ENCODE data around the gene PXN. TPM values are rescaled to one million over a fixed set of nuclear protein-coding genes. Genes with fewer than 3 reads are reported as not detected.

The PXN gene
- total RNA-seq, 1 experiment from 2014 or later, result 156 TPM

GRCh38 chr12:120221576-120221900 is 44.0 kb downstream of the PXN start:
- CTCF ChIA-PET, result interaction anchor here (1.9 kb wide), 1 partner anchor 9 kb away, joined by 4 read pairs; no protein-coding TSS in a partner anchor
- Mint-ChIP-seq H3K4me3 (ENCODE audit: low read depth, unreplicated experiment) (no peak overlapping the region), H3K9me3 (ENCODE audit: low read depth, unreplicated experiment) (no peaks in the 10 kb centered on the region), H3K27ac (ENCODE audit: unreplicated experiment) (no peak overlapping the region), H3K27me3 (ENCODE audit: unreplicated experiment) (no peaks in the 10 kb centered on the region), H3K4me1 (ENCODE audit: low read depth, unreplicated experiment) (peaks cover 37% of the 10 kb centered on the region), H3K36me3 (ENCODE audit: insufficient read depth, unreplicated experiment) (peaks cover 79% of the 10 kb centered on the region)
- no peak for TF ChIP-seq CTCF (IDR thresholded peaks at IDR 0.05; ENCODE audit: unreplicated experiment)
- BruUV-seq (replicated peaks), result no TSS peak
- no peak for DNase-seq
- intact Hi-C loops (cut with micrococcal nuclease; ENCODE audit: unreplicated experiment), result no loop called here

GRCh38 chr12:120220838-120221575 is 44.5 kb downstream of the PXN start:
- H3K4me1 Mint-ChIP-seq (ENCODE audit: low read depth, unreplicated experiment), result peaks cover 32% of the 10 kb centered on the region
- no peaks in the 10 kb centered on the region for H3K9me3 Mint-ChIP-seq (ENCODE audit: low read depth, unreplicated experiment)
- intact Hi-C loops (cut with micrococcal nuclease; ENCODE audit: unreplicated experiment), result no loop called here
- TF ChIP-seq CTCF (IDR thresholded peaks at IDR 0.05; ENCODE audit: unreplicated experiment), result no peak
- no peak overlapping the region for H3K27ac Mint-ChIP-seq (ENCODE audit: unreplicated experiment)
- peaks cover 80% of the 10 kb centered on the region for H3K36me3 Mint-ChIP-seq (ENCODE audit: insufficient read depth, unreplicated experiment)
- H3K4me3 Mint-ChIP-seq (ENCODE audit: low read depth, unreplicated experiment), result no peak overlapping the region
- no peak for DNase-seq
- CTCF ChIA-PET, result interaction anchor here (1.9 kb wide), 1 partner anchor 10 kb away, joined by 4 read pairs; no protein-coding TSS in a partner anchor
- H3K27me3 Mint-ChIP-seq (ENCODE audit: unreplicated experiment), result no peaks in the 10 kb centered on the region
- no TSS peak for BruUV-seq (replicated peaks)

DNA sequence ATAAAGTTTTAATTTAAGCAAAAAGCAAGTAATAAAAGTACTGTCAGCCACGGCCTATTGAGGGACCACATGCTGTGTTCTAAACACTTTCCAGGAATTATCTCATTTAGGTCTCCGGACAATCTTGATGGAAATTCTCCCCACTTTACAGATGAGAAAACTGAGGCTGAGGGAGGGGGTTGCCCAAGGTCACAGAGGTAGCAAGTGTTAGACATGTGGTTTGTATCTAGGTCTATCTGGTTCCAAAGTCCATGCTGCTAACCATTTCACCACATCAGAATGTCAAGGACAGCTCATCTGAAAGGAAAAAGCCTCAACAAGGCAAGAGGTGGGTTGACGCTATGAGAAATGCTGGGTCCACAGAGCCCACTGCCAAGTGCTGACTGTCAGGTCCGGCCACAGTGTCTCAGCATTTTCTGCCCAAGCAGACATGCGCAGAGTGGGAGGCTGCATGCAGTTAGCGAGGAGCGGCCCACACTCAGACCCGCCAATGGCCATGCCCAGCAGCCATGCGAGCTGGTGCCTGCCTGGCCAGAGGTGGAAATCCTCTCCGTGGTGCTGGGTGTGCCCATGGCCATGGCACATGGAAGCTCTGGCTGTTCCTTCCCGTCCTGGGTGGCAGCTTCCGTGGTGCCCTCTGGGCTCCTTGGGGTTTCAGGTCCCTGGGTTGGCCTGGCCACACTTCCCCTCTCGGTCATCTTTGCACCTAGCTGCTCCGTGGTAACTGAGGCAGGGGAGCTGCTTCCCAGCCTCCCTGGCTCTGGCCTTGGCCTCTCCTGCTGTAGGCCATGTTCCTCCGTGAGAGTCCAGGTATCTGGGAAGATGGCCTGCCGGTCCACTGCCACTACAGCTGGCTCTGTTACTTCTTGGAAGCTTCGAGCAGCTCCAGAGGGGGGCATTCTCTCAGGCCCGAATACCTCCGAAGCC is 46.6 kb downstream of the PXN start:
- Mint-ChIP-seq H3K27ac (ENCODE audit: unreplicated experiment) (no peak overlapping the region), H3K4me3 (ENCODE audit: low read depth, unreplicated experiment) (no peak overlapping the region), H3K27me3 (ENCODE audit: unreplicated experiment) (no peaks in the 10 kb centered on the region), H3K4me1 (ENCODE audit: low read depth, unreplicated experiment) (peaks cover 12% of the 10 kb centered on the region), H3K9me3 (ENCODE audit: low read depth, unreplicated experiment) (no peaks in the 10 kb centered on the region), H3K36me3 (ENCODE audit: insufficient read depth, unreplicated experiment) (peaks cover 76% of the 10 kb centered on the region)
- no peak for TF ChIP-seq CTCF (IDR thresholded peaks at IDR 0.05; ENCODE audit: unreplicated experiment)
- no TSS peak for BruUV-seq (replicated peaks)
- no peak for DNase-seq
- CTCF ChIA-PET, result interaction anchor here (1.0 kb wide), 2 partner anchors 9 kb away, joined by 4 read pairs; no protein-coding TSS in a partner anchor
- intact Hi-C loops (cut with micrococcal nuclease; ENCODE audit: unreplicated experiment), result no loop called here

GRCh38 chr12:120216742-120217605 is 48.6 kb downstream of the PXN start:
- Mint-ChIP-seq H3K4me1 (ENCODE audit: low read depth, unreplicated experiment) (no peaks in the 10 kb centered on the region), H3K27ac (ENCODE audit: unreplicated experiment) (no peak overlapping the region), H3K4me3 (ENCODE audit: low read depth, unreplicated experiment) (no peak overlapping the region), H3K27me3 (ENCODE audit: unreplicated experiment) (no peaks in the 10 kb centered on the region), H3K9me3 (ENCODE audit: low read depth, unreplicated experiment) (no peaks in the 10 kb centered on the region), H3K36me3 (ENCODE audit: insufficient read depth, unreplicated experiment) (peaks cover 80% of the 10 kb centered on the region)
- no peak for TF ChIP-seq CTCF (IDR thresholded peaks at IDR 0.05; ENCODE audit: unreplicated experiment)
- CTCF ChIA-PET, result interaction anchor here (0.6 to 0.8 kb wide), 2 partner anchors 14 to 16 kb away, joined by 3 to 4 read pairs; no protein-coding TSS in a partner anchor
- intact Hi-C loops (cut with micrococcal nuclease; ENCODE audit: unreplicated experiment), result no loop called here
- DNase-seq, result no peak
- no TSS peak for BruUV-seq (replicated peaks)

Data from Calu3 (cell line).